DMS53 (cell line): ENCODE data around the gene SCAMP1.

ENCODE experiments used
- DNase-seq: peaks from one replicate; lab custom pipeline; 2025; lab: John Stamatoyannopoulos, UW

SCAMP1 gene

GRCh38 chr5:78514427-78515330 is 154.3 kb downstream of the SCAMP1 start:
- DNase-seq = no peak

- DNase-seq = no peak
These were observed 155.3 kb downstream of the SCAMP1 start for GRCh38 chr5:78515670-78516069.

- DNase-seq = peak; percentile 72
These were observed 158.2 kb downstream of the SCAMP1 start for GRCh38 chr5:78518365-78519197.

GRCh38 chr5:78519198-78519941 is 159.0 kb downstream of the SCAMP1 start:
- DNase-seq = no peak

- DNase-seq = no peak
These were observed 161.0 kb downstream of the SCAMP1 start for GRCh38 chr5:78521455-78521854.

GRCh38 chr5:78522476-78523260 is 162.3 kb downstream of the SCAMP1 start:
- DNase-seq = no peak

- no peak for DNase-seq
These were observed 163.1 kb downstream of the SCAMP1 start for GRCh38 chr5:78523314-78524193.

GRCh38 chr5:78526049-78526525 is 165.7 kb downstream of the SCAMP1 start:
- no peak for DNase-seq

GRCh38 chr5:78527054-78527859 is 166.8 kb downstream of the SCAMP1 start:
- DNase-seq = peak; percentile 39

- no peak for DNase-seq
These were observed 167.5 kb downstream of the SCAMP1 start for GRCh38 chr5:78527925-78528324.
